GM12878 (cell line): ENCODE data around the gene GEMIN7. TPM values are rescaled to one million over a fixed set of nuclear protein-coding genes. Genes with fewer than 3 reads are reported as not detected.

Source experiments
- ATAC-seq: fragments of 200-7000 bp; cut with Tn5 transposase; 3 replicates; pipeline ENCODE4 v1.9.1; 2020; ENCODE audit warnings: mild to moderate bottlenecking, moderate library complexity
- BruUV-seq: library from RNA; stranded (reverse); fragments of 400-500 nt; replicated peaks from 2 replicates; lab custom pipeline; 2021; lab: Mats Ljungman, UMichigan
- CTCF ChIA-PET: fragments of 300-600 bp; sonication (Branson Sonifier 250); formaldehyde crosslinking; extraction: SDS; loops from one replicate; lab custom pipeline; 2021; ENCODE audit warnings: inconsistent platforms; lab: Yijun Ruan, JAX
- POLR2A ChIA-PET: fragments of 350-600 bp; formaldehyde crosslinking; extraction: SDS; loops from one replicate; lab custom pipeline; 2021; ENCODE audit warnings: inconsistent platforms; lab: Charles Lee
- RAD21 ChIA-PET: fragments of 300-600 bp; sonication (Branson Sonifier 250); formaldehyde crosslinking; loops from one replicate; lab custom pipeline; 2023; ENCODE audit warnings: antibody characterized with exemption; ENCODE audit not compliant: unreplicated experiment; lab: Charles Lee
- SMC1A ChIA-PET: fragments of 300-600 bp; sonication (Branson Sonifier 250); formaldehyde crosslinking; loops from one replicate; lab custom pipeline; 2023; ENCODE audit not compliant: unreplicated experiment, uncharacterized antibody; lab: Charles Lee
- DNase-seq: peaks from one replicate; pipeline ENCODE4 v3.0.0-alpha.2; 2011; ENCODE audit warnings: low read depth, low spot score
- FAIRE-seq: peaks from 3 replicates; lab custom pipeline; 2011; peaks lifted over from hg19 to GRCh38; lab: Jason Lieb, UNC
- H2AFZ ChIP-seq: 2 replicates; pipeline ENCODE4 v1.6.0; 2011; ENCODE audit warnings: low read depth, low read length, control low read depth; ENCODE audit not compliant: control insufficient read depth
- H3K27ac ChIP-seq: 2 replicates; pipeline ENCODE4 v1.5.1; 2011; ENCODE audit warnings: control low read depth; ENCODE audit not compliant: control insufficient read depth, insufficient read depth
- H3K27me3 ChIP-seq, 2 experiments: replicated peaks in 1 of 2; 2 replicates each; pipeline versions ENCODE4 v1.6.0 to v1.6.1; 2011; ENCODE audit warnings: low read length in 1 of 2; ENCODE audit not compliant: control insufficient read depth in 2 of 2, insufficient read depth in 2 of 2
- H3K36me3 ChIP-seq, 2 experiments: 2 replicates each; pipeline ENCODE4 v1.5.1; 2011; ENCODE audit warnings: low read length in 1 of 2; ENCODE audit not compliant: control insufficient read depth in 2 of 2, insufficient read depth in 2 of 2
- H3K4me1 ChIP-seq: 2 replicates; pipeline ENCODE4 v1.6.1; 2011; ENCODE audit warnings: mild to moderate bottlenecking, low read length, moderate library complexity, mixed read lengths; ENCODE audit not compliant: control insufficient read depth, insufficient read depth
- H3K4me2 ChIP-seq: 2 replicates; pipeline ENCODE4 v1.6.0; 2011; ENCODE audit warnings: control low read depth; ENCODE audit not compliant: control insufficient read depth, insufficient read depth
- H3K4me3 ChIP-seq: fragments of 200-600 bp; sonication (generic); 2 replicates; pipeline ENCODE4 v1.5.1; 2016
- H3K79me2 ChIP-seq: 2 replicates; pipeline ENCODE4 v1.6.0; 2011; ENCODE audit warnings: low read length; ENCODE audit not compliant: control insufficient read depth, insufficient read depth
- H3K9ac ChIP-seq: 2 replicates; pipeline ENCODE4 v1.8.0; 2011; ENCODE audit warnings: low read length, control low read depth, mixed read lengths; ENCODE audit not compliant: control insufficient read depth, insufficient read depth
- H3K9me3 ChIP-seq: replicated peaks from 3 replicates; pipeline ENCODE4 v1.5.1; 2011; ENCODE audit warnings: mild to moderate bottlenecking, low read length; ENCODE audit not compliant: control insufficient read depth, insufficient read depth
- H4K20me1 ChIP-seq: 2 replicates; pipeline ENCODE4 v1.6.0; 2011; ENCODE audit not compliant: control insufficient read depth, insufficient read depth
- BRCA1 ChIP-seq: IDR thresholded peaks from 2 replicates; pipeline ENCODE4 v1.6.1; 2011; ENCODE audit warnings: low read depth, low read length, improper control_type of control experiment
- JUND ChIP-seq: IDR thresholded peaks from 2 replicates; pipeline ENCODE4 v1.6.1; 2012; ENCODE audit warnings: low read depth, mild to moderate bottlenecking, low read length, improper control_type of control experiment, moderate library complexity
- POLR2A ChIP-seq: IDR thresholded peaks from 2 replicates; pipeline ENCODE4 v1.6.1; 2011; ENCODE audit warnings: low read depth, mild to moderate bottlenecking, low read length
- SMARCA5 ChIP-seq: fragments of 450-650 bp; IDR thresholded peaks from 2 replicates; pipeline ENCODE4 v1.6.1; 2017; ENCODE audit warnings: mild to moderate bottlenecking
- SMC3 ChIP-seq: IDR thresholded peaks from 2 replicates; pipeline ENCODE4 v1.6.1; 2011; ENCODE audit warnings: low read length, improper control_type of control experiment, borderline replicate concordance
- SREBF2 ChIP-seq: IDR thresholded peaks from 2 replicates; pipeline ENCODE4 v1.6.1; 2012; ENCODE audit warnings: mild to moderate bottlenecking, low read length
- TBL1XR1 ChIP-seq: IDR thresholded peaks from 2 replicates; pipeline ENCODE4 v1.6.1; 2012; ENCODE audit warnings: low read depth, low read length, improper control_type of control experiment
- WGBS: methylation state at CpG from one replicate; pipeline ENCODE4 v1.1.6; 2016; ENCODE audit warnings: low lambda C conversion rate; ENCODE audit not compliant: insufficient replicate concordance, insufficient coverage; ENCODE audit errors: missing lambda C conversion rate; 5-methylcytosine and 5-hydroxymethylcytosine counted together
- in situ Hi-C: fragments of 300-500 bp; cut with MboI; formaldehyde crosslinking; loops from 9 replicates; pipeline ENCODE4 v1.14.3; 2018; ENCODE audit warnings: mixed read lengths
- intact Hi-C: fragments of 100-400 bp; cut with micrococcal nuclease; formaldehyde crosslinking; loops from one replicate; pipeline ENCODE4 v1.14.2; 2022; ENCODE audit not compliant: unreplicated experiment
- polyA plus RNA-seq, 11 experiments: library from polyadenylated mRNA; depleted of rRNA in 4 of 11; unstranded in 6 of 11; stranded (reverse) in 5 of 11; fragments of >200 nt; fragmentation: Nextera tagmentation in 4 of 11; fragmentation: Illumina TruSeq in 1 of 11; extraction: Ambion mirVana in 4 of 11; extraction: Trizol in 1 of 11; gene quantifications; 1 replicate in 1 of 11; 2 replicates in 10 of 11; pipeline versions ENCODE4 v1.2.1 to v1.2.3, GENCODE V29; 2011 to 2016; ENCODE audit warnings: inconsistent platforms in 2 of 11, missing spikeins in 2 of 11, low read depth in 1 of 11
- total RNA-seq, 4 experiments: library from RNA; depleted of rRNA in 3 of 4; stranded (reverse); fragments of >200 nt in 3 of 4; fragmentation: Illumina TruSeq in 1 of 4; extraction: Trizol in 1 of 4; gene quantifications; 2 replicates each; pipeline versions ENCODE4 v1.2.1 to v1.2.3, GENCODE V29; 2013 to 2021

Gene GEMIN7
- total and polyA plus RNA-seq, 10 of the 15 experiments (the other 5 are each of a cell fraction or from before 2014, with no cell fraction given), result 21.1 to 76.7 (median 44.9) TPM

GRCh38 chr19:45032421-45032820 lies 46.6 kb upstream of the GEMIN7 start:
- no TSS peak for BruUV-seq

GRCh38 chr19:45035755-45036154 lies 43.3 kb upstream of the GEMIN7 start:
- ChIA-PET POLR2A (no interaction called here), SMC1A (no interaction called here), CTCF (interaction anchor here (1.8 to 2.7 kb wide), 2 partner anchors 9 to 24 kb away, joined by 4 to 6 read pairs; no protein-coding TSS in a partner anchor), RAD21 (no interaction called here)
- Histone ChIP-seq H2AFZ (no peak overlapping the region), H3K4me1 (peaks cover 10% of the 10 kb centered on the region), H3K27ac (no peak overlapping the region), H3K9me3 (no peaks in the 10 kb centered on the region), H3K36me3 (peaks cover 18 to 30% of the 10 kb centered on the region in 2 experiments), H3K4me2 (no peak overlapping the region), H3K4me3 (no peak overlapping the region), H3K79me2 (peaks cover 19% of the 10 kb centered on the region), H3K27me3 (no peaks in the 10 kb centered on the region), H3K9ac (no peak overlapping the region), H4K20me1 (peaks cover 7% of the 10 kb centered on the region; the same call in 1 of the 2 replicates)
- intact Hi-C loops, result no loop called here
- BruUV-seq, result no TSS peak
- WGBS, result 90% methylated on average over 6 of the region's 6 CpGs
- TF ChIP-seq SMARCA5 (peak; percentile 82; the same call in 1 of the 2 replicates), BRCA1 (no peak)
- in situ Hi-C loops, result no loop called here
- FAIRE-seq (no peak), ATAC-seq (no peak), DNase-seq (no peak)

More at GRCh38 chr19:45032421-45032820, 46.6 kb upstream of the GEMIN7 start:
- Histone ChIP-seq H3K27me3 (no peaks in the 10 kb centered on the region), H2AFZ (no peak overlapping the region), H3K9me3 (no peaks in the 10 kb centered on the region), H3K27ac (no peak overlapping the region), H3K4me2 (no peak overlapping the region), H3K4me3 (no peak overlapping the region), H4K20me1 (no peaks in the 10 kb centered on the region), H3K9ac (no peak overlapping the region), H3K4me1 (no peaks in the 10 kb centered on the region)
- RAD21 ChIA-PET, result interaction anchor here (1.1 kb wide), 1 partner anchor 15 kb away, joined by 4 read pairs; no protein-coding TSS in a partner anchor
- DNase-seq, result no peak
- CTCF ChIA-PET, result interaction anchor here (0.6 to 0.8 kb wide), 2 partner anchors 17 to 27 kb away, joined by 3 read pairs; no protein-coding TSS in a partner anchor
- in situ Hi-C loops, result no loop called here
- no peak for ATAC-seq
- FAIRE-seq, result no peak
- POLR2A ChIA-PET, result interaction anchor here (1.6 to 1.7 kb wide), 2 partner anchors 11 to 14 kb away, joined by 3 to 6 read pairs; no protein-coding TSS in a partner anchor
- TF ChIP-seq SREBF2, result no peak
- no peak for TF ChIP-seq JUND
- no peak for TF ChIP-seq TBL1XR1
- peak; percentile 49; the same call in 1 of the 2 replicates for TF ChIP-seq POLR2A
- no peak for TF ChIP-seq SMC3
- TF ChIP-seq, all 136 proteins: peak for 1
- WGBS, result 94% methylated on average over 18 of the region's 18 CpGs
- SMC1A ChIA-PET, result interaction anchor here (0.8 kb wide), 1 partner anchor 311 kb away, joined by 3 read pairs; no protein-coding TSS in a partner anchor
- Histone ChIP-seq H3K79me2 (no peaks in the 10 kb centered on the region), H3K36me3 (peaks cover 19 to 30% of the 10 kb centered on the region in 2 experiments)
- intact Hi-C loops, result no loop called here
